Liver (tissue), 9 donors: ENCODE measurements around the gene SUGCT. TPM values are rescaled to one million over a fixed set of nuclear protein-coding genes. Genes with fewer than 3 reads are reported as not detected.

ENCODE experiments used
- DNase-seq: peaks from one replicate; pipeline ENCODE4 v3.0.0-alpha.2; 2017; ENCODE audit warnings: low spot score
- H3K27ac ChIP-seq, 2 donors: one replicate each; pipeline ENCODE4 v1.7.0; 2013; ENCODE audit warnings: inconsistent platforms in 2 of 2, low read length in 2 of 2, control low read depth in 1 of 2, low read depth in 1 of 2, mild to moderate bottlenecking in 1 of 2
- H3K27me3 ChIP-seq, 4 donors: one replicate each; pipeline versions ENCODE4 v1.6.1 to v1.7.0; 2013; ENCODE audit warnings: low read length in 3 of 4, inconsistent platforms in 1 of 4, mild to moderate bottlenecking in 1 of 4, moderate library complexity in 1 of 4; ENCODE audit not compliant: control insufficient read depth in 4 of 4, insufficient read depth in 4 of 4
- H3K36me3 ChIP-seq, 4 donors: one replicate each; pipeline versions ENCODE4 v1.6.1 to v1.7.0; 2013; ENCODE audit warnings: low read length in 3 of 4, mild to moderate bottlenecking in 3 of 4, low read depth in 1 of 4, moderate library complexity in 1 of 4; ENCODE audit not compliant: control insufficient read depth in 4 of 4, insufficient read depth in 3 of 4
- H3K4me1 ChIP-seq, 4 donors: one replicate each; pipeline versions ENCODE4 v1.6.1 to v1.7.0; 2013; ENCODE audit warnings: low read length in 3 of 4, mild to moderate bottlenecking in 3 of 4, moderate library complexity in 1 of 4; ENCODE audit not compliant: control insufficient read depth in 4 of 4, insufficient read depth in 4 of 4
- H3K4me3 ChIP-seq, 3 donors: one replicate each; pipeline versions ENCODE4 v1.6.1 to v1.7.0; 2013; ENCODE audit warnings: low read length in 3 of 3, control low read depth in 1 of 3, low read depth in 1 of 3, mild to moderate bottlenecking in 1 of 3
- H3K9ac ChIP-seq, 2 donors: one replicate each; pipeline ENCODE4 v1.7.0; 2013; ENCODE audit warnings: low read length in 2 of 2, mild to moderate bottlenecking in 2 of 2, moderate library complexity in 2 of 2, control low read depth in 1 of 2, low read depth in 1 of 2
- H3K9me3 ChIP-seq, 4 donors: one replicate each; pipeline versions ENCODE4 v1.6.1 to v1.7.0; 2013; ENCODE audit warnings: low read length in 3 of 4; ENCODE audit not compliant: control insufficient read depth in 4 of 4
- GABPA ChIP-seq, 2 donors: IDR thresholded peaks in 1 of 2; conservative IDR thresholded peaks in 1 of 2; 2 replicates each; pipeline ENCODE4 v1.6.1; 2016; ENCODE audit warnings: antibody characterized with exemption in 2 of 2, mild to moderate bottlenecking in 1 of 2, moderate library complexity in 1 of 2
- HNF4A ChIP-seq, 2 donors: conservative IDR thresholded peaks; 2 replicates each; pipeline ENCODE4 v1.6.1; 2016; ENCODE audit warnings: antibody characterized with exemption in 2 of 2, mild to moderate bottlenecking in 2 of 2
- JUND ChIP-seq, 2 donors: IDR thresholded peaks; 2 replicates each; pipeline ENCODE4 v1.6.1; 2016; ENCODE audit warnings: antibody characterized with exemption in 2 of 2
- RAD21 ChIP-seq, 2 donors: IDR thresholded peaks; 2 replicates each; pipeline ENCODE4 v1.6.1; 2016; ENCODE audit warnings: antibody characterized with exemption in 2 of 2, mild to moderate bottlenecking in 2 of 2
- RXRA ChIP-seq, 2 donors: IDR thresholded peaks; 2 replicates each; pipeline ENCODE4 v1.6.1; 2017 to 2018; ENCODE audit warnings: antibody characterized with exemption in 2 of 2, mild to moderate bottlenecking in 1 of 2
- SP1 ChIP-seq: IDR thresholded peaks from 2 replicates; pipeline ENCODE4 v1.6.1; 2018; ENCODE audit warnings: antibody characterized with exemption, mild to moderate bottlenecking
- TAF1 ChIP-seq: conservative IDR thresholded peaks from 2 replicates; pipeline ENCODE4 v1.6.1; 2016; ENCODE audit warnings: antibody characterized with exemption, mild to moderate bottlenecking
- WGBS: extraction: QIAGEN DNeasy Blood & Tissue Kit; methylation state at CpG from one replicate; pipeline ENCODE4 v1.1.7; 2013; 5-methylcytosine and 5-hydroxymethylcytosine counted together
- polyA plus RNA-seq, 2 donors: library from polyadenylated mRNA; stranded (reverse) in 1 of 2; unstranded in 1 of 2; fragments of 200-250 nt in 1 of 2; fragments of >200 nt in 1 of 2; fragmentation: Nextera tagmentation in 1 of 2; extraction: Ambion mirVana in 1 of 2; gene quantifications; one replicate each; pipeline versions ENCODE4 v1.2.1 to v1.2.3, GENCODE V29; 2013 to 2015
- total RNA-seq, 2 donors: library from RNA; depleted of rRNA; stranded (reverse); fragments of >200 nt; gene quantifications; one replicate each; pipeline ENCODE4 v1.2.3, GENCODE V29; 2014
- TF ChIP-seq, protein P1 (sequence below): IDR thresholded peaks from 2 replicates; pipeline ENCODE4 v1.6.1; 2016; ENCODE audit warnings: antibody characterized with exemption
- TF ChIP-seq, protein P2 (sequence below): IDR thresholded peaks from 2 replicates; pipeline ENCODE4 v1.6.1; 2016; ENCODE audit warnings: antibody characterized with exemption
- TF ChIP-seq, protein P3 (sequence below): IDR thresholded peaks from 2 replicates; pipeline ENCODE4 v1.6.1; 2016; ENCODE audit warnings: antibody characterized with exemption, mild to moderate bottlenecking
- TF ChIP-seq, protein P4 (sequence below): fragments of 150-350 bp; IDR thresholded peaks from 2 replicates; pipeline ENCODE4 v1.5.1; 2017; ENCODE audit warnings: improper control_type of control experiment, low read depth, low read length; ENCODE audit not compliant: missing input control
- donor health status: healthy.
- donor health status: healthy.
- donor health status: healthy.
- donor health status: healthy.
- donor health status: healthy.

The SUGCT gene
- total and polyA plus RNA-seq, 4 donors = 6.2 to 11.9 (median 9.9) TPM

DNA sequence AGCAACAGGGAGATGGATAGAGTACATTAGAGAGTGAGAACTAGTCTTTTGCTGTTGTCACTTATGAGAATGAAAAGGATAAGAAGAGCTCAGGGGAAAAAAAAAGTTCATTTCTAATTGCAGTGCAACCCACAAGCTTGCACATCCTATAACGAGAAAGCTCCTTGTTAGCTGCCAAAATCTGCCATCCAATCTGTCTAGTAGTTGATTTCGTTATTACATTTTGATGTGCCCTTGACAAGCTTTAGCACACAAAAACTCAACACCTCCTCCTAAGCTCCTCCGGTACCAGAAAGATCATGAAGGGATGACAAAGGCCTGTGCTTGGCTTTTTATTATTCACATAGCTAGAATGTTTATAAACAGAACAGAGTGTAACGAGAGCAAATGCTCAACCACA is 519.4 kb downstream of the SUGCT start:
- no peak for DNase-seq
- WGBS = 95% methylated on average over 4 of the region's 4 CpGs
- Histone ChIP-seq H3K9ac (no peak overlapping the region), H3K9me3 (no peaks in the 10 kb centered on the region), H3K27ac (no peak overlapping the region), H3K4me1 (no peaks in the 10 kb centered on the region), H3K4me3 (no peak overlapping the region), H3K27me3 (no peaks in the 10 kb centered on the region), H3K36me3 (no peaks in the 10 kb centered on the region)
- TF ChIP-seq, protein P1, sequence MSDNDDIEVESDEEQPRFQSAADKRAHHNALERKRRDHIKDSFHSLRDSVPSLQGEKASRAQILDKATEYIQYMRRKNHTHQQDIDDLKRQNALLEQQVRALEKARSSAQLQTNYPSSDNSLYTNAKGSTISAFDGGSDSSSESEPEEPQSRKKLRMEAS = no peak
- TF ChIP-seq JUND (IDR thresholded peaks at IDR 0.05) = no peak
- TF ChIP-seq SP1 = no peak
- no peak for TF ChIP-seq HNF4A (conservative IDR thresholded peaks at IDR 0.05)
- TF ChIP-seq, protein P2, sequence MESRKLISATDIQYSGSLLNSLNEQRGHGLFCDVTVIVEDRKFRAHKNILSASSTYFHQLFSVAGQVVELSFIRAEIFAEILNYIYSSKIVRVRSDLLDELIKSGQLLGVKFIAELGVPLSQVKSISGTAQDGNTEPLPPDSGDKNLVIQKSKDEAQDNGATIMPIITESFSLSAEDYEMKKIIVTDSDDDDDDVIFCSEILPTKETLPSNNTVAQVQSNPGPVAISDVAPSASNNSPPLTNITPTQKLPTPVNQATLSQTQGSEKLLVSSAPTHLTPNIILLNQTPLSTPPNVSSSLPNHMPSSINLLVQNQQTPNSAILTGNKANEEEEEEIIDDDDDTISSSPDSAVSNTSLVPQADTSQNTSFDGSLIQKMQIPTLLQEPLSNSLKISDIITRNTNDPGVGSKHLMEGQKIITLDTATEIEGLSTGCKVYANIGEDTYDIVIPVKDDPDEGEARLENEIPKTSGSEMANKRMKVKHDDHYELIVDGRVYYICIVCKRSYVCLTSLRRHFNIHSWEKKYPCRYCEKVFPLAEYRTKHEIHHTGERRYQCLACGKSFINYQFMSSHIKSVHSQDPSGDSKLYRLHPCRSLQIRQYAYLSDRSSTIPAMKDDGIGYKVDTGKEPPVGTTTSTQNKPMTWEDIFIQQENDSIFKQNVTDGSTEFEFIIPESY = no peak

DNA sequence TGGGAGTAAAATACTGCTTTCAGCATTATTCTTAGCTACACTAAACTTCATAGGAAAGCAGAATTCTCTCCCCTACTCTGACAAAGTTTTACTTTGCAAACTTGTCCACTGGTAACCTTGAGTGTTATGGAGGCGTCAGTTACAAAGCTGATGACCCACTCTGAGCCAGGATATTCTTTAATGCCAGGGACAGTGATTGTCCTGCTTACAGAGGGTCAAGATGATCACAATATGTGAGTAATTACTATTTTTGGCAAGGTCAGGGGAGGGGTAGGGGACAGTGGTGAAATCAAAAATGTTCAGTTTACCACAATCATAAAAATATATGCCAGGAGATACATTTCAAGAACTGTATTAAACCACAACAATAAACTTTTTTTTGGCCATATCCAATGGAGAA is 520.6 kb downstream of the SUGCT start:
- Histone ChIP-seq H3K4me1 (no peaks in the 10 kb centered on the region), H3K27ac (no peak overlapping the region), H3K36me3 (no peaks in the 10 kb centered on the region), H3K27me3 (no peaks in the 10 kb centered on the region), H3K4me3 (no peak overlapping the region), H3K9me3 (no peaks in the 10 kb centered on the region), H3K9ac (no peak overlapping the region)
- 95% methylated on average over 1 of the region's 1 CpG for WGBS
- TF ChIP-seq JUND (IDR thresholded peaks at IDR 0.05) (no peak), TAF1 (no peak), HNF4A (conservative IDR thresholded peaks at IDR 0.05) (no peak), RXRA (IDR thresholded peaks at IDR 0.05) (no peak), GABPA (IDR thresholded peaks at IDR 0.05 in 1 of 2, conservative IDR thresholded peaks at IDR 0.05 in 1 of 2) (no peak), RAD21 (IDR thresholded peaks at IDR 0.05) (no peak)
- TF ChIP-seq, protein P3, sequence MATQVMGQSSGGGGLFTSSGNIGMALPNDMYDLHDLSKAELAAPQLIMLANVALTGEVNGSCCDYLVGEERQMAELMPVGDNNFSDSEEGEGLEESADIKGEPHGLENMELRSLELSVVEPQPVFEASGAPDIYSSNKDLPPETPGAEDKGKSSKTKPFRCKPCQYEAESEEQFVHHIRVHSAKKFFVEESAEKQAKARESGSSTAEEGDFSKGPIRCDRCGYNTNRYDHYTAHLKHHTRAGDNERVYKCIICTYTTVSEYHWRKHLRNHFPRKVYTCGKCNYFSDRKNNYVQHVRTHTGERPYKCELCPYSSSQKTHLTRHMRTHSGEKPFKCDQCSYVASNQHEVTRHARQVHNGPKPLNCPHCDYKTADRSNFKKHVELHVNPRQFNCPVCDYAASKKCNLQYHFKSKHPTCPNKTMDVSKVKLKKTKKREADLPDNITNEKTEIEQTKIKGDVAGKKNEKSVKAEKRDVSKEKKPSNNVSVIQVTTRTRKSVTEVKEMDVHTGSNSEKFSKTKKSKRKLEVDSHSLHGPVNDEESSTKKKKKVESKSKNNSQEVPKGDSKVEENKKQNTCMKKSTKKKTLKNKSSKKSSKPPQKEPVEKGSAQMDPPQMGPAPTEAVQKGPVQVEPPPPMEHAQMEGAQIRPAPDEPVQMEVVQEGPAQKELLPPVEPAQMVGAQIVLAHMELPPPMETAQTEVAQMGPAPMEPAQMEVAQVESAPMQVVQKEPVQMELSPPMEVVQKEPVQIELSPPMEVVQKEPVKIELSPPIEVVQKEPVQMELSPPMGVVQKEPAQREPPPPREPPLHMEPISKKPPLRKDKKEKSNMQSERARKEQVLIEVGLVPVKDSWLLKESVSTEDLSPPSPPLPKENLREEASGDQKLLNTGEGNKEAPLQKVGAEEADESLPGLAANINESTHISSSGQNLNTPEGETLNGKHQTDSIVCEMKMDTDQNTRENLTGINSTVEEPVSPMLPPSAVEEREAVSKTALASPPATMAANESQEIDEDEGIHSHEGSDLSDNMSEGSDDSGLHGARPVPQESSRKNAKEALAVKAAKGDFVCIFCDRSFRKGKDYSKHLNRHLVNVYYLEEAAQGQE = no peak
- TF ChIP-seq, protein P4, sequence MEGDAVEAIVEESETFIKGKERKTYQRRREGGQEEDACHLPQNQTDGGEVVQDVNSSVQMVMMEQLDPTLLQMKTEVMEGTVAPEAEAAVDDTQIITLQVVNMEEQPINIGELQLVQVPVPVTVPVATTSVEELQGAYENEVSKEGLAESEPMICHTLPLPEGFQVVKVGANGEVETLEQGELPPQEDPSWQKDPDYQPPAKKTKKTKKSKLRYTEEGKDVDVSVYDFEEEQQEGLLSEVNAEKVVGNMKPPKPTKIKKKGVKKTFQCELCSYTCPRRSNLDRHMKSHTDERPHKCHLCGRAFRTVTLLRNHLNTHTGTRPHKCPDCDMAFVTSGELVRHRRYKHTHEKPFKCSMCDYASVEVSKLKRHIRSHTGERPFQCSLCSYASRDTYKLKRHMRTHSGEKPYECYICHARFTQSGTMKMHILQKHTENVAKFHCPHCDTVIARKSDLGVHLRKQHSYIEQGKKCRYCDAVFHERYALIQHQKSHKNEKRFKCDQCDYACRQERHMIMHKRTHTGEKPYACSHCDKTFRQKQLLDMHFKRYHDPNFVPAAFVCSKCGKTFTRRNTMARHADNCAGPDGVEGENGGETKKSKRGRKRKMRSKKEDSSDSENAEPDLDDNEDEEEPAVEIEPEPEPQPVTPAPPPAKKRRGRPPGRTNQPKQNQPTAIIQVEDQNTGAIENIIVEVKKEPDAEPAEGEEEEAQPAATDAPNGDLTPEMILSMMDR = no peak
- DNase-seq = no peak
